KOPT-K1 (cell line): ENCODE results near the gene AP1B1.
"Not testable (repeated sequence)": the region's sequence is repeated elsewhere in the genome, so short reads cannot be mapped to it uniquely, and the experiment has no call there.

Experiments used
- H3K27ac ChIP-seq: fragments of 200-600 bp; sonication (generic); 2 replicates; pipeline ENCODE4 v1.5.1; 2016; ENCODE audit warnings: antibody characterized with exemption, mild to moderate bottlenecking, low read depth, low read length; ENCODE audit not compliant: poor library complexity, severe bottlenecking
- H3K36me3 ChIP-seq: fragments of 200-600 bp; sonication (generic); 2 replicates; pipeline ENCODE4 v1.5.1; 2017; ENCODE audit warnings: antibody characterized with exemption, mild to moderate bottlenecking, low read length, moderate library complexity; ENCODE audit not compliant: insufficient read depth
- H3K9me3 ChIP-seq: fragments of 200-600 bp; sonication (generic); 2 replicates; pipeline ENCODE4 v1.5.1; 2017; ENCODE audit warnings: antibody characterized with exemption, low read length, mild to moderate bottlenecking; ENCODE audit not compliant: insufficient read depth, poor library complexity, severe bottlenecking

Gene AP1B1

GRCh38 chr22:29377979-29378378 lies 10.4 kb downstream of the AP1B1 start:
- Histone ChIP-seq H3K36me3 (peaks cover 74% of the 10 kb centered on the region), H3K9me3 (no peaks in the 10 kb centered on the region), H3K27ac (no peak overlapping the region)

- H3K9me3 ChIP-seq, H3K27ac ChIP-seq: not testable (repeated sequence)
- H3K36me3 ChIP-seq, result peaks cover 66% of the 10 kb centered on the region
Measured at GRCh38 chr22:29376705-29377104, 11.7 kb downstream of the AP1B1 start.

- H3K27ac ChIP-seq, result peak overlapping the region; percentile 16
- peaks cover 62% of the 10 kb centered on the region for H3K36me3 ChIP-seq
- no peaks in the 10 kb centered on the region for H3K9me3 ChIP-seq
Measured at GRCh38 chr22:29375398-29376076, 12.8 kb downstream of the AP1B1 start.

- H3K27ac ChIP-seq, H3K9me3 ChIP-seq: not testable (repeated sequence)
- H3K36me3 ChIP-seq, result peaks cover 63% of the 10 kb centered on the region
Measured at GRCh38 chr22:29374806-29375205, 13.6 kb downstream of the AP1B1 start.

DNA sequence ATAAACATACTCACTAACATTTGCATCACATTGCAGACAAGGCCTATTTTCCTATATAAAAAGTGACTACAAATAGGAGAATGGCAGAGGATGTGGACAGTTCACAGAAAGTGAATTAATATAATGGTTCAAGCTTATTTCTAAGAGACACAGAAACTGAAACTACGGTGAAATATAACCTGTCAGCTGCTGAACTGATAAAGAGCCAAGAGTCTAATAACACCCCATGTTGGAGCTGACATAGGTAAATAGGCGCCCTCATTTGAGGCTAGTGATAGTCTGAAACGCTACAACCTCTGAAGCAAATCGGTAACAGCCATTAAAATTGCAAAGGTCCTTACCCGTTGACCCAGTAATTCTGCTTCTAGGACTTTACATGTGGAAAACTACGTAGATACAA lies 14.0 kb downstream of the AP1B1 start:
- peaks cover 61% of the 10 kb centered on the region for H3K36me3 ChIP-seq
- no peaks in the 10 kb centered on the region for H3K9me3 ChIP-seq
- H3K27ac ChIP-seq, result no peak overlapping the region

DNA sequence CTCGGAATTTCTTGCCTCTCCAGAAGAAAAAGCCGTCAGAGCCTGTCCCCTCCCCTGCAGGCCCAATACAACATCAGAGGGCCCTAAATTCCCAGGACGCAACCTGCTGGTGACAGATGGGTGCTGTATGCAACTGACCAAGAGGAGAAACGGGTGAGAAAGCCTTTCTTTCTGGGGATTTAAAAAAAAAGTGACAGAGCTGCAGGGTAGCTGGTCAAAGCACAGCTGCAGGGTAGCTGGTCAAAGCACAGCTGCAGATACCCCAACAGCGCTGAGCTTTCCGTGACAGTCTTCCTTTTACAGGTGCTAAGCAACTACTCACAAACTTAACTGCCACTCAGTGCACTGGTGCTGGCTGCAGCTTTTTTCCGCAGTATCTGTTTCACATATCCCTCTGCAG lies 17.8 kb downstream of the AP1B1 start:
- peaks cover 49% of the 10 kb centered on the region for H3K36me3 ChIP-seq
- no peaks in the 10 kb centered on the region for H3K9me3 ChIP-seq
- no peak overlapping the region for H3K27ac ChIP-seq

DNA sequence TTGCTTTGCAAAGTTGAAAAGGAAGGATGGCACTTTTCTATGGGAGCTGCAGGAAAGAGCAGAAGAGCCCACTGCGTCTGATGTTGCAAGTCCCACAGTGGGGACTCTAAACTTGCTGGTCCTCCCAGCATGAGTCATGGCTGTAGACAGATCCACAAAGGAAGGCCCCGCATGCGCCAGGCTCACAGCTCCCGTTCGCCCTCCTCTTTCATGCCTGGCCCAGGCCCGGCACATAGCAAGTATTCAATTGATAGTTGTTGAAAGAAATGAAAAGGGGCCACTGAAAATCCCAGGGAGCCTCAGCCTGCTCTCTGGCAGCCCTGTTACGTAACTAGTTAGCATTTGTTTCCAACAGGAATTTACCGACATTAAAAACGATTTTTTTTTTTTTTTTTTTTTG lies 18.9 kb downstream of the AP1B1 start:
- Histone ChIP-seq H3K27ac (no peak overlapping the region), H3K36me3 (peaks cover 46% of the 10 kb centered on the region), H3K9me3 (no peaks in the 10 kb centered on the region)

- peaks cover 70% of the 10 kb centered on the region for H3K36me3 ChIP-seq
- H3K27ac ChIP-seq, result no peak overlapping the region
- no peaks in the 10 kb centered on the region for H3K9me3 ChIP-seq
Measured at GRCh38 chr22:29359469-29359868, 28.9 kb downstream of the AP1B1 start.

- H3K36me3 ChIP-seq, result peaks cover 80% of the 10 kb centered on the region
- H3K27ac ChIP-seq, H3K9me3 ChIP-seq: not testable (repeated sequence)
Measured at GRCh38 chr22:29357193-29357890, 31.0 kb downstream of the AP1B1 start.

- Histone ChIP-seq H3K9me3 (no peaks in the 10 kb centered on the region), H3K27ac (no peak overlapping the region), H3K36me3 (peaks cover 99% of the 10 kb centered on the region)
Measured at GRCh38 chr22:29353860-29354259, 34.5 kb downstream of the AP1B1 start.

DNA sequence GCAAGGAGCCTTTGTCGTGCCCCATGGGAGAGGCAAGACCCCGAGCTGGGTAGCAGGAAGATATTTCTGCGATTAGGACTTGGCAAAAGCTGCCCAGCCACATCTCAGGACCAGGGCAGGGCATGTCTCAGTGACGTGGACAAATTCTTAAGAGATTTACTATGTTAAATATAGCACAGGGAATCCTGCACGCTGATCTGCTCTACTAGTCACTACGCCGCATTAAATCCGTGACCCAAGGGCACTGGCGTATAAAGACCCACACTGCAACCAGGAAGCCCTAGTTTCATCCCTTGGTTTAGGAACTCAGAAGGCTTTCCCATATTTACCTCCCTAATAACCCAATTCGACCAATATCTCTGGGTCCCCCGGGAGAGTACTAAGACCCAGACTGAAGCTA lies 35.1 kb downstream of the AP1B1 start:
- H3K27ac ChIP-seq, result no peak overlapping the region
- no peaks in the 10 kb centered on the region for H3K9me3 ChIP-seq
- peaks cover 99% of the 10 kb centered on the region for H3K36me3 ChIP-seq

DNA sequence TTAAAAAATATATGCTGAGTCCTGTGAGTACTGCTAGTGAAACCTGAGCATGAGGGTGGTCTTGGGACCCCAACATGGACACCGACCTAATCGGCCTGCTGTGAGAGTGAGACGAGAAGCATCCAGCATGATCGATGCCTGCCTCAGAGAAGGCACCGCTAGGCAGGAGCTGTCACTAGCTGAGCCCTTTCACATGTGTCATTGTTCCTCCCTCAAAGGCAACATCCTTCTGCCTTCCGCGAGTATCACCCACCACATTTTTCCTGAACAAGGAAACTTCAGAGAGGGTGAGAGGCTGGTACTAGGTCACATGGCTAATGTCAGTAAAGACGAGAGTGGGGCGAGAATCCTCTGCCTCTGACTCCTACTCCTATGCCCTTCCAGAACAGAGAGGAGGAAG lies 35.6 kb downstream of the AP1B1 start:
- Histone ChIP-seq H3K36me3 (peaks cover 99% of the 10 kb centered on the region), H3K9me3 (no peaks in the 10 kb centered on the region), H3K27ac (no peak overlapping the region)

DNA sequence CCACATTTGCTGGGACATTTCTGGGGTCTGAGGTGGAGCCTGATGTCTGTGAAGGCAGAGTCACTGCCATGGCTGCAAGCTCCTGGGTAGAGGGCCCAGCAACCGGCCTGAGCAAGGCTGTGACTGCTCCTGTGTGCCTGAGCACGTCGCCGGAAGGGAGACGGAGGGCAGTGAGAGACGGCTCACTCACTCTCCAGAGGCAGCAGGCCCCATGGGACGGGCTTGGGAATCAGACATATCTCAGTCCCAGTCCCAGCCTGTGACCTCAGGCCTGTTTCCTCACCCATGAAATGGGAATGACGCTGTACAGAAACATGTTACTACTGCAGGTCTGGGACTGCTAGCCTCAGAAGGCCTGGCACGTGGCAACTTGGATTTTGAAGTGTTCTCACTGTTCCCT lies 36.5 kb downstream of the AP1B1 start:
- H3K27ac ChIP-seq, result no peak overlapping the region
- peaks cover 100% of the 10 kb centered on the region for H3K36me3 ChIP-seq
- no peaks in the 10 kb centered on the region for H3K9me3 ChIP-seq

DNA sequence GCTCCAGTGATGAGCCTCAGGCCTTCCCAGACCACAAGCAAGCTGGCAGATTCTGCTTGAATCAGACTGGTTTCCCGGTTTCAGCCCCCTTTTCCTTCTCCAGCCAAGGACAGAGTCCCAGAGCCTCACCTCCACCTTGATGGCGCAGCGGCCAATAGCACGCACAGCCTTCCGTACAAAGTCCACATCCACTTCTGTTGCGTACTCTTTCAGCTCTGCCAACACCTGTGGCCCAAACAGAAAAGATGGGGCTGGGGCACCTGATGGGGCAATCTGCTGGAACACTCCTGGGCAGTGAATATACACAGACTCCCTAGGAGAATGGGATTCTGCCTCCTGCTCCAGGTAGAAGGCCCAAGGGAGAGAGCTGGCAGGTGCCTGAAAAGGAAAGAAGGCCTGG lies 37.3 kb downstream of the AP1B1 start:
- Histone ChIP-seq H3K36me3 (peaks cover 100% of the 10 kb centered on the region), H3K27ac (no peak overlapping the region), H3K9me3 (no peaks in the 10 kb centered on the region)

- Histone ChIP-seq H3K27ac (no peak overlapping the region), H3K36me3 (peaks cover 96% of the 10 kb centered on the region), H3K9me3 (no peaks in the 10 kb centered on the region)
Measured at GRCh38 chr22:29348956-29349355, 39.4 kb downstream of the AP1B1 start.

- H3K36me3 ChIP-seq, result peaks cover 96% of the 10 kb centered on the region
- no peak overlapping the region for H3K27ac ChIP-seq
- no peaks in the 10 kb centered on the region for H3K9me3 ChIP-seq
Measured at GRCh38 chr22:29348041-29348440, 40.3 kb downstream of the AP1B1 start.
